Heart right ventricle (tissue), 16 donors: Measurements from ENCODE around the gene KLF11. TPM values are rescaled to one million over a fixed set of nuclear protein-coding genes. Genes with fewer than 3 reads are reported as not detected.
"Not testable (repeated sequence)": the region's sequence is repeated elsewhere in the genome, so short reads cannot be mapped to it uniquely, and the experiment has no call there.

Experiments
- ATAC-seq, 8 donors: fragments of 200-7000 bp; cut with Tn5 transposase; one replicate each; pipeline ENCODE4 v1.9.1; 2020; ENCODE audit warnings: mild to moderate bottlenecking in 8 of 8, moderate library complexity in 8 of 8, moderate number of reproducible peaks in 1 of 8
- DNase-seq, 2 donors: peaks; one replicate each; pipeline ENCODE4 v3.0.0-alpha.2; 2020
- H3K27ac ChIP-seq, 10 donors: fragments of 200-600 bp; sonication (generic) in 2 of 10; one replicate each; pipeline versions ENCODE4 v1.5.0 to v1.8.0; 2020 to 2022; ENCODE audit warnings: mild to moderate bottlenecking in 3 of 10
- H3K27me3 ChIP-seq, 7 donors: fragments of 200-600 bp; one replicate each; pipeline ENCODE4 v1.8.0; 2021 to 2022; ENCODE audit warnings: mild to moderate bottlenecking in 2 of 7
- H3K36me3 ChIP-seq, 9 donors: fragments of 200-600 bp; sonication (generic) in 1 of 9; one replicate each; pipeline versions ENCODE4 v1.5.0 to v1.8.0; 2020 to 2022; ENCODE audit warnings: mild to moderate bottlenecking in 2 of 9
- H3K4me1 ChIP-seq, 9 donors: fragments of 200-600 bp; sonication (generic) in 1 of 9; one replicate each; pipeline versions ENCODE4 v1.5.0 to v1.8.0; 2020 to 2022; ENCODE audit warnings: mild to moderate bottlenecking in 4 of 9
- H3K4me3 ChIP-seq, 10 donors: fragments of 200-600 bp; sonication (generic) in 2 of 10; one replicate each; pipeline versions ENCODE4 v1.5.0 to v1.8.0; 2020 to 2022; ENCODE audit warnings: mild to moderate bottlenecking in 7 of 10, moderate library complexity in 2 of 10
- H3K9me3 ChIP-seq, 11 donors: fragments of 200-600 bp in 10 of 11; sonication (generic) in 2 of 11; one replicate each; pipeline versions ENCODE4 v1.5.0 to v1.8.0; 2013 to 2022; ENCODE audit warnings: mild to moderate bottlenecking in 2 of 11, control low read depth in 1 of 11, moderate library complexity in 1 of 11
- WGBS, 2 donors: extraction: QIAGEN DNeasy Blood & Tissue Kit; methylation state at CpG; one replicate each; pipeline ENCODE4 v1.1.7; 2013; ENCODE audit warnings: inconsistent platforms in 1 of 2; 5-methylcytosine and 5-hydroxymethylcytosine counted together
- intact Hi-C, 10 donors: fragments of 100-400 bp; cut with DNase I; formaldehyde crosslinking; loops; one replicate each; pipeline versions ENCODE4 v1.11.1 to v1.14.2; 2022
- polyA plus RNA-seq, 2 donors: library from polyadenylated mRNA; stranded (reverse); fragments of 200-250 nt; gene quantifications; one replicate each; pipeline ENCODE4 v1.2.3, GENCODE V29; 2013
- total RNA-seq, 10 donors: library from RNA; stranded (reverse); fragmentation: NEBNext Ultra II Directional in 3 of 10; extraction: Animal tissue kit (Norgen Biotek cat#: 25700) in 3 of 10; gene quantifications; one replicate each; pipeline versions ENCODE4 v1.2.1 to v1.2.4, GENCODE V29; 2021 to 2023
- TF ChIP-seq, protein P1 (sequence below), 9 donors: fragments of 200-600 bp; sonication (generic) in 2 of 9; IDR thresholded peaks; one replicate each; pipeline versions ENCODE4 v1.5.0 to v1.8.0; 2021 to 2022; ENCODE audit warnings: antibody characterized with exemption in 9 of 9, mild to moderate bottlenecking in 5 of 9, moderate library complexity in 1 of 9
- donor health status: Arrhythmogenic right ventricular cardiomyopathy.
- donor health status: ischemic (EF 13 %, LVEDD 7.1; RV severe dilation, severe dysfunction).
- donor health status: healthy with polysubstance abuse.
- donor health status: DM: no; HTN: yes; CAD: no.
- donor health status: DM: no; HTN: no; CAD: no.
- donor health status: ischemic (EF 25% LVEDD 6.9; RV normal size, moderate dysfunction).
- donor health status: ischemic (EF 25% LVEDD 5.7; RV mildly dilated, moderate dysfunction).
- donor health status: healthy.
- donor health status: DM: yes; HTN: yes; CAD: no.
- donor health status: Ischemic cardiomyopathy.
- donor health status: ischemic (EF 35%, LVEDD 5.7; RV mildly dilated, moderate dysfunction).
- donor health status: nonischemic (EF 11% LVEDD 7.7; RV severe dilation, severe dysfunction).
- donor health status: DM: yes; HTN: yes; CAD: no.
- donor health status: PGD.
- donor health status: ischemic (EF 29% LVEDD 5.4; RV normal size, mild dysfunction).
- donor health status: nonischemic (EF 23%, LVEDD 6.1; RV moderate dilation, normal function).

The KLF11 gene
- total and polyA plus RNA-seq, 12 donors, result 6.1 to 33.7 (median 19.3) TPM

DNA sequence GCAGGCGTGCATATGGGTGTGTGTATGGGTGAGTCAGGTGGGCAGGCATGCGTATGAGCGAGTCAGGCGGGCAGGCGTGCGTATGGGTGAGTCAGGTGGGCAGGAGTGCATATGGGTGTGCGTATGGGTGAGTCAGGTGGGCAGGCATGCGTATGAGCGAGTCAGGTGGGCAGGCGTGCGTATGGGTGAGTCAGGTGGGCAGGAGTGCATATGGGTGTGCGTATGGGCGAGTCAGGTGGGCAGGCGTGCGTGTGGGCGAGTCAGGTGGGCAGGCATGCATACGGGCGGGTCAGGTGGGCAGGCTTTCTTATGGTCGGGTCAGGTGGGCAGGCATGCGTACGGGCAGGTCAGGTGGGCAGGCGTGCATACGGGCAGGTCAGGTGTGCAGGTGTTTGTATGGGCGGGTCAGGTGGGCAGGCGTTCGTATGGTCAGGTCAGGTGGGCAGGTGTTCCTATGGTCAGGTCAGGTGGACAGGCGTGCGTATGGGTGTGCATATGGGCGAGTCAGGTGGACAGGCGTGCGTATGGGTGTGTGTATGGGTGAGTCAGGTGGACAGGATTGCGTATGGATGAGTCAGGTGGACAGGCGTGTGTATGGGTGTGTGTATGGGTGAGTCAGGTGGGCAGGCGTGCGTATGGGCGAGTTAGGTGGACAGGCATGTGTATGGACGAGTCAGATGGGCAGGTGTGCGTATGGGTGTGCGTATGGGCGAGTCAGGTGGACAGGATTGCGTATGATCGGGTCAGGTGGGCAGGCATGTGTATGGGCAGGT lies 28.7 kb upstream of the KLF11 start:
- 94 to 97% methylated on average over 42 of the region's 42 CpGs for WGBS, 2 donors
- ATAC-seq, result no peak
- Histone ChIP-seq H3K4me1 (peaks cover 5 to 17% (median 8%) of the 10 kb centered on the region in 9 donors), H3K36me3 (no peaks in the 10 kb centered on the region), H3K27me3 (no peaks in the 10 kb centered on the region), H3K27ac (no peak overlapping the region), H3K4me3 (no peak overlapping the region), H3K9me3 (peaks cover 0 to 15% (median 0%) of the 10 kb centered on the region in 11 donors)
- TF ChIP-seq, protein P1, sequence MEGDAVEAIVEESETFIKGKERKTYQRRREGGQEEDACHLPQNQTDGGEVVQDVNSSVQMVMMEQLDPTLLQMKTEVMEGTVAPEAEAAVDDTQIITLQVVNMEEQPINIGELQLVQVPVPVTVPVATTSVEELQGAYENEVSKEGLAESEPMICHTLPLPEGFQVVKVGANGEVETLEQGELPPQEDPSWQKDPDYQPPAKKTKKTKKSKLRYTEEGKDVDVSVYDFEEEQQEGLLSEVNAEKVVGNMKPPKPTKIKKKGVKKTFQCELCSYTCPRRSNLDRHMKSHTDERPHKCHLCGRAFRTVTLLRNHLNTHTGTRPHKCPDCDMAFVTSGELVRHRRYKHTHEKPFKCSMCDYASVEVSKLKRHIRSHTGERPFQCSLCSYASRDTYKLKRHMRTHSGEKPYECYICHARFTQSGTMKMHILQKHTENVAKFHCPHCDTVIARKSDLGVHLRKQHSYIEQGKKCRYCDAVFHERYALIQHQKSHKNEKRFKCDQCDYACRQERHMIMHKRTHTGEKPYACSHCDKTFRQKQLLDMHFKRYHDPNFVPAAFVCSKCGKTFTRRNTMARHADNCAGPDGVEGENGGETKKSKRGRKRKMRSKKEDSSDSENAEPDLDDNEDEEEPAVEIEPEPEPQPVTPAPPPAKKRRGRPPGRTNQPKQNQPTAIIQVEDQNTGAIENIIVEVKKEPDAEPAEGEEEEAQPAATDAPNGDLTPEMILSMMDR (IDR thresholded peaks at IDR 0.05), result no peak
- DNase-seq, result no peak
- intact Hi-C loops, result no loop called here

- intact Hi-C loops, H3K27me3 ChIP-seq, ATAC-seq, DNase-seq, H3K36me3 ChIP-seq, H3K4me3 ChIP-seq, H3K27ac ChIP-seq: not testable (repeated sequence)
- Histone ChIP-seq H3K9me3 (peaks cover 0 to 15% (median 0%) of the 10 kb centered on the region in 11 donors), H3K4me1 (peaks cover 0 to 14% (median 0%) of the 10 kb centered on the region in 9 donors)
- 97% methylated on average over 41 to 44 of the region's 44 CpGs for WGBS, 2 donors
These were observed 27.9 kb upstream of the KLF11 start for GRCh38 chr2:10015376-10015989.

GRCh38 chr2:10016001-10016801 lies 27.1 kb upstream of the KLF11 start:
- H3K9me3 ChIP-seq, result peaks cover 0 to 15% (median 0%) of the 10 kb centered on the region in 11 donors
- no peak overlapping the region for H3K27ac ChIP-seq
- DNase-seq, result no peak
- H3K36me3 ChIP-seq, result no peaks in the 10 kb centered on the region
- peaks cover 0 to 14% (median 0%) of the 10 kb centered on the region in 9 donors for H3K4me1 ChIP-seq
- no peaks in the 10 kb centered on the region for H3K27me3 ChIP-seq
- H3K4me3 ChIP-seq, result no peak overlapping the region
- TF ChIP-seq, protein P1 (IDR thresholded peaks at IDR 0.05), result no peak
- ATAC-seq, result no peak
- intact Hi-C loops, result no loop called here
- 92 to 93% methylated on average over 35 of the region's 35 CpGs for WGBS, 2 donors

- Histone ChIP-seq H3K4me3 (no peak overlapping the region), H3K36me3 (no peaks in the 10 kb centered on the region), H3K9me3 (peaks cover 0 to 15% (median 0%) of the 10 kb centered on the region in 11 donors), H3K4me1 (peaks cover 0 to 14% (median 0%) of the 10 kb centered on the region in 9 donors), H3K27me3 (no peaks in the 10 kb centered on the region), H3K27ac (no peak overlapping the region)
- TF ChIP-seq, protein P1 (IDR thresholded peaks at IDR 0.05), result no peak
- DNase-seq (no peak), ATAC-seq (no peak)
- 86 to 90% methylated on average over 8 of the region's 8 CpGs for WGBS, 2 donors
- intact Hi-C loops, result no loop called here
These were observed 26.5 kb upstream of the KLF11 start for GRCh38 chr2:10016802-10017258.
